Caco-2 (cell line): Measurements from ENCODE around the gene NUDT7. TPM values are rescaled to one million over a fixed set of nuclear protein-coding genes. Genes with fewer than 3 reads are reported as not detected.

ENCODE experiments used
- BruUV-seq: library from RNA; stranded (reverse); fragments of 400-500 nt; replicated peaks from 2 replicates; lab custom pipeline; 2021; lab: Mats Ljungman, UMichigan
- CTCF ChIA-PET: fragments of 300-600 bp; sonication (Branson Sonifier 250); formaldehyde crosslinking; loops from one replicate; lab custom pipeline; 2022; ENCODE audit warnings: antibody characterized with exemption; lab: Charles Lee
- POLR2A ChIA-PET: fragments of 300-600 bp; sonication (Branson Sonifier 250); formaldehyde crosslinking; loops from one replicate; lab custom pipeline; 2022; ENCODE audit warnings: antibody characterized with exemption; lab: Charles Lee
- DNase-seq, 2 experiments: peaks; one replicate each; pipeline versions ENCODE4 v3.0.0 to v3.0.0-alpha.2; 2020 to 2022
- H3K27me3 ChIP-seq: replicated peaks from 2 replicates; pipeline ENCODE4 v1.6.0; 2011; ENCODE audit warnings: low read length; ENCODE audit not compliant: control insufficient read depth, insufficient read depth
- H3K36me3 ChIP-seq: 2 replicates; pipeline ENCODE4 v1.5.1; 2011; ENCODE audit warnings: low read length; ENCODE audit not compliant: control insufficient read depth, insufficient read depth
- H3K4me1 ChIP-seq: fragments of 250-450 bp; sonication (Bioruptor Pico); 2 replicates; pipeline ENCODE4 v1.5.1; 2020; ENCODE audit warnings: mild to moderate bottlenecking
- H3K4me3 ChIP-seq: 2 replicates; pipeline ENCODE4 v1.5.1; 2011; ENCODE audit warnings: low read depth, mild to moderate bottlenecking, control low read depth, low read length
- H3K9me3 ChIP-seq: fragments of 250-450 bp; sonication (Bioruptor Pico); 2 replicates; pipeline ENCODE4 v1.5.1; 2020; ENCODE audit warnings: mild to moderate bottlenecking, moderate library complexity
- H3K27ac Mint-ChIP-seq: one replicate; pipeline ENCODE4 v1.8.0; 2022; ENCODE audit warnings: mixed read lengths; ENCODE audit not compliant: unreplicated experiment
- H3K27me3 Mint-ChIP-seq: one replicate; pipeline ENCODE4 v1.8.0; 2022; ENCODE audit warnings: mixed read lengths; ENCODE audit not compliant: insufficient read depth, unreplicated experiment
- H3K36me3 Mint-ChIP-seq: one replicate; pipeline ENCODE4 v1.8.0; 2022; ENCODE audit warnings: mild to moderate bottlenecking, mixed read lengths; ENCODE audit not compliant: insufficient read depth, unreplicated experiment
- H3K4me1 Mint-ChIP-seq: one replicate; pipeline ENCODE4 v1.8.0; 2022; ENCODE audit warnings: low read depth, mixed read lengths; ENCODE audit not compliant: unreplicated experiment
- H3K4me3 Mint-ChIP-seq: one replicate; pipeline ENCODE4 v1.8.0; 2022; ENCODE audit warnings: mild to moderate bottlenecking, moderate library complexity, mixed read lengths; ENCODE audit not compliant: unreplicated experiment
- H3K9me3 Mint-ChIP-seq: one replicate; pipeline ENCODE4 v1.8.0; 2022; ENCODE audit warnings: mixed read lengths; ENCODE audit not compliant: unreplicated experiment
- CTCF ChIP-seq, 2 experiments: fragments of 200-600 bp in 1 of 2; IDR thresholded peaks; 1 replicate in 1 of 2; 2 replicates in 1 of 2; pipeline versions ENCODE4 v1.5.1 to v1.8.0; 2011 to 2022; ENCODE audit warnings: antibody characterized with exemption in 1 of 2, control low read depth in 1 of 2, inconsistent platforms in 1 of 2, low read depth in 1 of 2, low read length in 1 of 2, mild to moderate bottlenecking in 1 of 2, moderate library complexity in 1 of 2; ENCODE audit not compliant: insufficient read depth in 1 of 2, severe bottlenecking in 1 of 2, unreplicated experiment in 1 of 2
- intact Hi-C: fragments of 100-400 bp; cut with micrococcal nuclease; formaldehyde crosslinking; loops from one replicate; pipeline ENCODE4 v1.10.0; 2022; ENCODE audit not compliant: unreplicated experiment
- total RNA-seq: library from RNA; stranded (reverse); gene quantifications from 2 replicates; pipeline ENCODE4 v1.2.3, GENCODE V29; 2022

Gene NUDT7
- total RNA-seq, 1 experiment from 2014 or later, result 6.9 TPM

- Mint-ChIP-seq H3K9me3 (no peaks in the 10 kb centered on the region), H3K36me3 (peaks cover 6% of the 10 kb centered on the region), H3K4me3 (no peak overlapping the region), H3K27ac (no peak overlapping the region), H3K27me3 (peaks cover 42% of the 10 kb centered on the region), H3K4me1 (no peaks in the 10 kb centered on the region)
- Histone ChIP-seq H3K4me3 (no peak overlapping the region), H3K27me3 (peaks cover 3% of the 10 kb centered on the region), H3K36me3 (no peaks in the 10 kb centered on the region), H3K4me1 (0 out of 2 replicates have a peak, but pooled peaks cover 3% of the 10 kb centered on the region), H3K9me3 (no peaks in the 10 kb centered on the region)
- ChIA-PET POLR2A (no interaction called here), CTCF (no interaction called here)
- no peak for DNase-seq
- BruUV-seq, result no TSS peak
- TF ChIP-seq CTCF (IDR thresholded peaks at IDR 0.05; ENCODE audit: insufficient read depth in 1 of 2, low read depth in 1 of 2, low read length in 1 of 2, severe bottlenecking in 1 of 2, unreplicated experiment in 1 of 2), result no peak
- intact Hi-C loops, result no loop called here
Observed at GRCh38 chr16:77787452-77787851, 65.1 kb downstream of the NUDT7 start.

- H3K4me1 Mint-ChIP-seq, result no peaks in the 10 kb centered on the region
- no peaks in the 10 kb centered on the region for H3K9me3 Mint-ChIP-seq
- intact Hi-C loops, result loop anchor here (1.0 kb wide), 1 partner anchor 66 kb away; the partner anchor contains the start of gene NUDT7
- peak; percentile 40 to 46 for DNase-seq
- H3K4me3 ChIP-seq, result peak within 1 kb of the TSS; percentile 37
- POLR2A ChIA-PET, result no interaction called here
- H3K27ac Mint-ChIP-seq, result no peak within 1 kb of the TSS
- CTCF ChIA-PET, result no interaction called here
- H3K36me3 Mint-ChIP-seq, result peaks cover 6% of the 10 kb centered on the region
- peaks cover 40% of the 10 kb centered on the region for H3K27me3 Mint-ChIP-seq
- 0 out of 2 replicates have a peak, but pooled peaks cover 3% of the 10 kb centered on the region for H3K4me1 ChIP-seq
- H3K36me3 ChIP-seq, result no peaks in the 10 kb centered on the region
- H3K9me3 ChIP-seq, result no peaks in the 10 kb centered on the region
- peak within 1 kb of the TSS; percentile 80 for H3K4me3 Mint-ChIP-seq
- BruUV-seq, result no TSS peak
- peaks cover 3% of the 10 kb centered on the region for H3K27me3 ChIP-seq
- no peak for TF ChIP-seq CTCF (IDR thresholded peaks at IDR 0.05; ENCODE audit: insufficient read depth in 1 of 2, low read depth in 1 of 2, low read length in 1 of 2, severe bottlenecking in 1 of 2, unreplicated experiment in 1 of 2)
Observed at GRCh38 chr16:77788181-77789084, 66.1 kb downstream of the NUDT7 start, which contains the start of gene VAT1L. TSS of gene VAT1L (plus strand) at chr16:77788564. CDS start at chr16:77788683, 119 bp downstream.

GRCh38 chr16:77789085-77790008 is 67.0 kb downstream of the NUDT7 start:
- Mint-ChIP-seq H3K27me3 (peaks cover 43% of the 10 kb centered on the region), H3K36me3 (peaks cover 6% of the 10 kb centered on the region), H3K4me1 (no peaks in the 10 kb centered on the region), H3K4me3 (no peak overlapping the region), H3K27ac (no peak overlapping the region), H3K9me3 (no peaks in the 10 kb centered on the region)
- no peak for TF ChIP-seq CTCF (IDR thresholded peaks at IDR 0.05; ENCODE audit: insufficient read depth in 1 of 2, low read depth in 1 of 2, low read length in 1 of 2, severe bottlenecking in 1 of 2, unreplicated experiment in 1 of 2)
- POLR2A ChIA-PET, result interaction anchor here (0.6 kb wide), 1 partner anchor 75 kb away, joined by 3 read pairs; no protein-coding TSS in a partner anchor
- DNase-seq, result no peak
- BruUV-seq, result no TSS peak
- Histone ChIP-seq H3K9me3 (no peaks in the 10 kb centered on the region), H3K4me1 (0 out of 2 replicates have a peak, but pooled peaks cover 3% of the 10 kb centered on the region), H3K4me3 (no peak overlapping the region; the same call in 1 of the 2 replicates), H3K27me3 (peaks cover 3% of the 10 kb centered on the region), H3K36me3 (no peaks in the 10 kb centered on the region)
- intact Hi-C loops, result no loop called here
- CTCF ChIA-PET, result no interaction called here
